GM12865 (cell line): ENCODE results near the gene D2HGDH.
"Not testable (repeated sequence)": the region's sequence is repeated elsewhere in the genome, so short reads cannot be mapped to it uniquely, and the experiment has no call there.

Experiments
- DNase-seq: peaks from one replicate; pipeline ENCODE4 v3.0.0; 2010; ENCODE audit warnings: low read depth
- H3K4me3 ChIP-seq: 2 replicates; pipeline ENCODE4 v1.5.1; 2011; ENCODE audit warnings: mild to moderate bottlenecking, low read depth, low read length, control low read depth
- TF ChIP-seq, protein P1 (sequence below): IDR thresholded peaks from 2 replicates; pipeline ENCODE4 v1.5.1; 2011; ENCODE audit warnings: low read length, control low read depth, low read depth, inconsistent platforms; ENCODE audit not compliant: insufficient read depth; ENCODE audit errors: missing control alignments

The D2HGDH gene

GRCh38 chr2:241732513-241733186 lies 1.8 kb upstream of the D2HGDH start:
- peak; percentile 84 for DNase-seq
- TF ChIP-seq, protein P1, sequence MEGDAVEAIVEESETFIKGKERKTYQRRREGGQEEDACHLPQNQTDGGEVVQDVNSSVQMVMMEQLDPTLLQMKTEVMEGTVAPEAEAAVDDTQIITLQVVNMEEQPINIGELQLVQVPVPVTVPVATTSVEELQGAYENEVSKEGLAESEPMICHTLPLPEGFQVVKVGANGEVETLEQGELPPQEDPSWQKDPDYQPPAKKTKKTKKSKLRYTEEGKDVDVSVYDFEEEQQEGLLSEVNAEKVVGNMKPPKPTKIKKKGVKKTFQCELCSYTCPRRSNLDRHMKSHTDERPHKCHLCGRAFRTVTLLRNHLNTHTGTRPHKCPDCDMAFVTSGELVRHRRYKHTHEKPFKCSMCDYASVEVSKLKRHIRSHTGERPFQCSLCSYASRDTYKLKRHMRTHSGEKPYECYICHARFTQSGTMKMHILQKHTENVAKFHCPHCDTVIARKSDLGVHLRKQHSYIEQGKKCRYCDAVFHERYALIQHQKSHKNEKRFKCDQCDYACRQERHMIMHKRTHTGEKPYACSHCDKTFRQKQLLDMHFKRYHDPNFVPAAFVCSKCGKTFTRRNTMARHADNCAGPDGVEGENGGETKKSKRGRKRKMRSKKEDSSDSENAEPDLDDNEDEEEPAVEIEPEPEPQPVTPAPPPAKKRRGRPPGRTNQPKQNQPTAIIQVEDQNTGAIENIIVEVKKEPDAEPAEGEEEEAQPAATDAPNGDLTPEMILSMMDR = peak; percentile 31
- H3K4me3 ChIP-seq = not testable (repeated sequence)

- no peak for DNase-seq
- TF ChIP-seq, protein P1 = no peak
- peak overlapping the region; percentile 54; the same call in 1 of the 2 replicates for H3K4me3 ChIP-seq
These were observed 831 bp upstream of the D2HGDH start for GRCh38 chr2:241733391-241734207.

GRCh38 chr2:241734208-241734466 lies 293 bp upstream of the D2HGDH start:
- H3K4me3 ChIP-seq = peak overlapping the region; percentile 54
- TF ChIP-seq, protein P1 = no peak
- DNase-seq = peak; percentile 18

DNA sequence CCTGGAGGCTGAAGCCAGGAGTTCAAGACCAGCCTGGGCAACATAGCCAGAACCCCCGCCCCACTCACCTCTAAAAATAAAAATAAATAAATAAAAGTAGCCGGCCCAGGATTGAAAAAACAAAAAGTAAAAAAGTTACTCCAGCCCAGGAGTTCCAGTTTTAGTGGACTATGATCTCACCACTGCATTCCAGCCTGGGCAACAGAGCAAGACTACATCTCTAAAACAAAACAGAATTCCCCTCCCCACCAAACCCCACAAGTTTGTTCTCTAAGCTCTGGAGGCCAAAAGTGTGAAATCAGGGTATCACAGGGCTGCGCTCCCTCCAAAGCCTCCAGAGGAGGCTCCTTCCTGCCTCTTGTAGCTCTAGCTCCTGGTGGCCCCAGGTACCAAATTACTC lies 1.7 kb downstream of the D2HGDH start:
- H3K4me3 ChIP-seq = no peak overlapping the region
- TF ChIP-seq, protein P1 = no peak
- no peak for DNase-seq

- no peak for DNase-seq
- H3K4me3 ChIP-seq = no peak overlapping the region
- TF ChIP-seq, protein P1 = no peak
These were observed 3.7 kb downstream of the D2HGDH start for GRCh38 chr2:241738040-241738686.

DNA sequence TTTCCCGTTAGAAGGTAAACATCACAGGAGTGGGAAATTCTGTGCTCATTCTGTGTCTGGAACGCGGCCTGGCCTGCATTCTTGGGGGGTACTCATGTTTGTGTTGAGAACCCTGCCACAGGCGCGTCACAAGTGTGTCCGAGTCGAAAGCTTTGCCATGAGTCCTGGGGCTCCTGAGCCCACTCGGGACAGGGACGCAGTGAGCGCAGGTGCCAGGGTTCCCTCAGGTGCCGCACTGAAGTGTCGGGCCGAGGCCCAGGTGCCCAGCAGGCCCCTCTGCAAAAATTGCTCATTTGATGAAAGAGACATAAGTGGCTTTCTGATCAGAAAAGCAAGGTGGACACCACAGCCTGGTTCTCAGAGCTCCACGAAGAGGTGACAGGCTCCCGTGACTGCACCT lies 4.7 kb downstream of the D2HGDH start:
- TF ChIP-seq, protein P1 = no peak
- no peak overlapping the region for H3K4me3 ChIP-seq
- no peak for DNase-seq
